Omental fat pad (tissue), 4 donors: Measurements from ENCODE around the gene FGF9. TPM values are rescaled to one million over a fixed set of nuclear protein-coding genes. Genes with fewer than 3 reads are reported as not detected.

ENCODE experiments used
- ATAC-seq: fragments of 150-250 bp; one replicate; pipeline ENCODE4 v1.9.1; 2016; ENCODE audit warnings: mild to moderate bottlenecking, moderate library complexity; ENCODE audit not compliant: low FRiP score
- DNase-seq: peaks from one replicate; pipeline ENCODE4 v3.0.0-alpha.2; 2019; ENCODE audit warnings: low spot score
- CTCF ChIP-seq, 3 donors: fragments of 450-650 bp; IDR thresholded peaks; one replicate each; pipeline ENCODE4 v1.5.1; 2016 to 2017; ENCODE audit warnings: antibody characterized with exemption in 3 of 3, mild to moderate bottlenecking in 3 of 3, moderate library complexity in 2 of 3
- total RNA-seq, 4 donors: library from RNA; depleted of rRNA; stranded (reverse); fragments of >200 nt; gene quantifications; one replicate each; pipeline ENCODE4 v1.1.0, GENCODE V29; 2016

The FGF9 gene
- total RNA-seq, 4 donors from 2014 or later, result 0.16 to 5.3 (median 1.6) TPM

- DNase-seq (no peak), ATAC-seq (no peak)
- no peak for TF ChIP-seq CTCF (IDR thresholded peaks at IDR 0.05)
These were observed 81.6 kb downstream of the FGF9 start for GRCh38 chr13:21752501-21752900.

DNA sequence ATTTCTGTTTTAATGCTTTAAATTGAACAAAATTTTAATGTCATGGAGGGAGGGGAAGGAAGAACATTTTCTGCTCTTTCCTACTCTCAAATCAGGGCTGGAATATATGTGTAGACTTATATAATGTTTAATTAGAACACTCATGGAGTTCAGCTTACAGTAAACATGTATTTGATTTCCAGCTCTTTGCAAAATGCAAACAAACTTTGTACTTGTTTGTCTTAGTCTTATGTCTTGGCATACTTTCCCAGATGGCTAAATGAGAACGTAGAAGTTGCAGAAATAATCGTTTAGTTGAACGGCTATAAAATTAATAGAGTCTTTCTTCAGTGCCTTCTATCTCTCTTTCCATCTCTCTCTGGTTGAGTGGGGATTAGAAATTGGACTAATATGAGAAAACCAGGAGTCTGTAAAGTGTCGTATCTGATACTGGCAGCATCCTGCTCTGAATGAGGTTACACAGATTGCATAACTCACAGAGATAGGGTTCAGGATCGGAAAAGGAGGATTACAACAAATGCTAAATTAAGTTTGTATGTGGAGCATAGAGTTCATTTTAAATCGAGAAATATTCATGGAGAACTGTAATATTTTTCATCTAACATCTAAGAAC lies 82.3 kb downstream of the FGF9 start:
- DNase-seq (no peak), ATAC-seq (no peak)
- TF ChIP-seq CTCF (IDR thresholded peaks at IDR 0.05), result no peak

Other genes starting within 250 kb of the FGF9 start
- 10 to 100 TPM; 36.2 to 77.7 (median 41.4) TPM for gene ZDHHC20, start 211.8 kb upstream of the FGF9 start, total RNA-seq
- 10 to 100 TPM; 46.2 to 53.1 (median 47.9) TPM for gene MICU2, start 66.9 kb upstream of the FGF9 start, total RNA-seq